HepG2 (cell line): ENCODE measurements around the gene TCEA3. TPM values are rescaled to one million over a fixed set of nuclear protein-coding genes. Genes with fewer than 3 reads are reported as not detected.
A peak's percentile ranks its signal among the peaks of the same experiment; 100 is the strongest.

Source experiments
- ARID4A ChIP-seq: sonication (generic); formaldehyde crosslinking; IDR thresholded peaks from 2 replicates; pipeline ENCODE4 v1.5.0; 2020; ENCODE audit warnings: mild to moderate bottlenecking, missing genetic modification reagents, borderline replicate concordance
- CENPX ChIP-seq: sonication (generic); formaldehyde crosslinking; IDR thresholded peaks from 2 replicates; pipeline ENCODE4 v1.9.0; 2021; ENCODE audit warnings: mild to moderate bottlenecking, missing genetic modification reagents, moderate library complexity
- IRF2 ChIP-seq: IDR thresholded peaks from 2 replicates; pipeline ENCODE4 v1.6.1; 2018; ENCODE audit warnings: missing genetic modification reagents, missing compliant biosample characterization
- MEIS2 ChIP-seq: sonication (generic); formaldehyde crosslinking; IDR thresholded peaks from 2 replicates; pipeline ENCODE4 v1.9.0; 2021; ENCODE audit warnings: mild to moderate bottlenecking, missing genetic modification reagents
- NCOA1 ChIP-seq: sonication (generic); formaldehyde crosslinking; IDR thresholded peaks from 2 replicates; pipeline ENCODE4 v1.9.0; 2021; ENCODE audit warnings: missing genetic modification reagents
- NFKB2 ChIP-seq: sonication (generic); formaldehyde crosslinking; IDR thresholded peaks from 2 replicates; pipeline ENCODE4 v1.4.0; 2020; ENCODE audit warnings: missing genetic modification reagents, borderline replicate concordance
- PCBP2 ChIP-seq: fragments of 200-400 bp; formaldehyde crosslinking; optimal IDR thresholded peaks from 2 replicates; pipeline ENCODE3; 2018; ENCODE audit warnings: low read length, low read depth; ENCODE audit not compliant: poor library complexity, severe bottlenecking
- PRDM4 ChIP-seq: sonication (generic); formaldehyde crosslinking; IDR thresholded peaks from 2 replicates; pipeline ENCODE4 v1.9.0; 2021; ENCODE audit warnings: missing genetic modification reagents, borderline replicate concordance
- RARG ChIP-seq: sonication (generic); formaldehyde crosslinking; IDR thresholded peaks from 2 replicates; pipeline ENCODE4 v1.4.0; 2020; ENCODE audit warnings: low read depth, mild to moderate bottlenecking, missing genetic modification reagents
- ZBTB25 ChIP-seq: IDR thresholded peaks from 2 replicates; pipeline ENCODE4 v1.6.1; 2018; ENCODE audit warnings: missing genetic modification reagents
- ZFAT ChIP-seq: sonication (generic); formaldehyde crosslinking; conservative IDR thresholded peaks from 2 replicates; pipeline ENCODE4 v1.8.1; 2023; ENCODE audit warnings: missing genetic modification reagents, inconsistent platforms
- ZFP36L1 ChIP-seq: sonication (generic); formaldehyde crosslinking; IDR thresholded peaks from 2 replicates; pipeline ENCODE4 v1.8.0; 2022; ENCODE audit warnings: mild to moderate bottlenecking, missing genetic modification reagents, moderate library complexity
- ZNF335 ChIP-seq: sonication (generic); formaldehyde crosslinking; IDR thresholded peaks from 2 replicates; pipeline ENCODE4 v1.4.0; 2020; ENCODE audit warnings: missing genetic modification reagents
- ZNF362 ChIP-seq: sonication (generic); formaldehyde crosslinking; IDR thresholded peaks from 2 replicates; pipeline ENCODE4 v1.4.0; 2020; ENCODE audit warnings: missing genetic modification reagents, mild to moderate bottlenecking, borderline replicate concordance
- ZNF891 ChIP-seq: sonication (generic); formaldehyde crosslinking; IDR thresholded peaks from 2 replicates; pipeline ENCODE4 v1.5.0; 2020; ENCODE audit warnings: mild to moderate bottlenecking, missing genetic modification reagents
- polyA plus RNA-seq, 8 experiments: library from polyadenylated mRNA; depleted of rRNA in 3 of 8; stranded (reverse) in 7 of 8; unstranded in 1 of 8; fragments of >200 nt; fragmentation: Illumina TruSeq in 4 of 8; extraction: Trizol in 4 of 8; gene quantifications; 2 replicates each; pipeline versions ENCODE4 v1.2.1 to v1.2.3, GENCODE V29; 2011 to 2016; ENCODE audit warnings: low read depth in 4 of 8, missing spikeins in 1 of 8, mixed read lengths in 1 of 8; ENCODE audit not compliant: insufficient read depth in 1 of 8
- total RNA-seq, 5 experiments: library from RNA; depleted of rRNA; stranded (reverse); fragments of >200 nt; fragmentation: Illumina TruSeq; extraction: Trizol; gene quantifications; 2 replicates each; pipeline ENCODE4 v1.2.3, GENCODE V29; 2016; ENCODE audit warnings: low read depth in 1 of 5
- TF ChIP-seq, protein P1 (sequence below): sonication (generic); formaldehyde crosslinking; IDR thresholded peaks from 2 replicates; pipeline ENCODE4 v1.4.0; 2020; ENCODE audit warnings: mild to moderate bottlenecking, low read depth, missing genetic modification reagents
- TF ChIP-seq, protein P2 (sequence below): IDR thresholded peaks from 2 replicates; pipeline ENCODE4 v1.6.1; 2016; ENCODE audit warnings: low read depth, control low read depth

TCEA3 gene
- total and polyA plus RNA-seq, 2 of the 13 experiments (the other 11 are each of a cell fraction or from before 2014, with no cell fraction given): 55.5 to 84.6 TPM

- peak; percentile 51; the same call in 1 of the 2 replicates for TF ChIP-seq ARID4A (CRISPR knock-in tag)
- TF ChIP-seq, protein P1, sequence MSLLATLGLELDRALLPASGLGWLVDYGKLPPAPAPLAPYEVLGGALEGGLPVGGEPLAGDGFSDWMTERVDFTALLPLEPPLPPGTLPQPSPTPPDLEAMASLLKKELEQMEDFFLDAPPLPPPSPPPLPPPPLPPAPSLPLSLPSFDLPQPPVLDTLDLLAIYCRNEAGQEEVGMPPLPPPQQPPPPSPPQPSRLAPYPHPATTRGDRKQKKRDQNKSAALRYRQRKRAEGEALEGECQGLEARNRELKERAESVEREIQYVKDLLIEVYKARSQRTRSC (CRISPR knock-in tag): 0 out of 2 replicates have a peak, but pooled peaks have one; percentile 27
- peak; percentile 25; the same call in 1 of the 2 replicates for TF ChIP-seq MEIS2 (CRISPR knock-in tag)
- TF ChIP-seq NCOA1 (CRISPR knock-in tag): no peak
- TF ChIP-seq RARG (CRISPR knock-in tag): no peak
- no peak for TF ChIP-seq NFKB2 (CRISPR knock-in tag)
- no peak for TF ChIP-seq PCBP2
- TF ChIP-seq PRDM4 (CRISPR knock-in tag): no peak
- no peak for TF ChIP-seq ZFP36L1 (CRISPR knock-in tag)
- TF ChIP-seq, protein P2, sequence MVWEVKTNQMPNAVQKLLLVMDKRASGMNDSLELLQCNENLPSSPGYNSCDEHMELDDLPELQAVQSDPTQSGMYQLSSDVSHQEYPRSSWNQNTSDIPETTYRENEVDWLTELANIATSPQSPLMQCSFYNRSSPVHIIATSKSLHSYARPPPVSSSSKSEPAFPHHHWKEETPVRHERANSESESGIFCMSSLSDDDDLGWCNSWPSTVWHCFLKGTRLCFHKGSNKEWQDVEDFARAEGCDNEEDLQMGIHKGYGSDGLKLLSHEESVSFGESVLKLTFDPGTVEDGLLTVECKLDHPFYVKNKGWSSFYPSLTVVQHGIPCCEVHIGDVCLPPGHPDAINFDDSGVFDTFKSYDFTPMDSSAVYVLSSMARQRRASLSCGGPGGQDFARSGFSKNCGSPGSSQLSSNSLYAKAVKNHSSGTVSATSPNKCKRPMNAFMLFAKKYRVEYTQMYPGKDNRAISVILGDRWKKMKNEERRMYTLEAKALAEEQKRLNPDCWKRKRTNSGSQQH (CRISPR knock-in tag): no peak
- no peak for TF ChIP-seq ZNF891 (CRISPR knock-in tag)
- no peak for TF ChIP-seq ZNF362 (CRISPR knock-in tag)
- TF ChIP-seq CENPX (CRISPR knock-in tag): no peak
- no peak for TF ChIP-seq ZBTB25
- no peak for TF ChIP-seq ZFAT (CRISPR knock-in tag)
- TF ChIP-seq ZNF335 (CRISPR knock-in tag): no peak
- TF ChIP-seq IRF2: no peak; the same call in 1 of the 2 replicates
Observed at GRCh38 chr1:23424293-23425192, at the start of gene TCEA3 (continued).
